Chondrocyte (in vitro differentiated cells): ENCODE data around the gene C1orf74. TPM values are rescaled to one million over a fixed set of nuclear protein-coding genes. Genes with fewer than 3 reads are reported as not detected.

Source experiments
- DNase-seq: peaks from one replicate; pipeline ENCODE4 v3.0.0; 2021; ENCODE audit warnings: mixed read lengths, low spot score
- H3K27ac Mint-ChIP-seq: one replicate; pipeline ENCODE4 v1.8.0; 2021; ENCODE audit warnings: mild to moderate bottlenecking, moderate library complexity, mixed read lengths; ENCODE audit not compliant: unreplicated experiment
- H3K27me3 Mint-ChIP-seq: 2 replicates; pipeline ENCODE4 v1.8.0; 2021; ENCODE audit warnings: low read depth, mixed read lengths
- H3K36me3 Mint-ChIP-seq: 2 replicates; pipeline ENCODE4 v1.8.0; 2021; ENCODE audit warnings: low read depth, mixed read lengths
- H3K4me1 Mint-ChIP-seq: 2 replicates; pipeline ENCODE4 v1.8.0; 2021; ENCODE audit warnings: low read depth, mild to moderate bottlenecking, mixed read lengths
- H3K4me3 Mint-ChIP-seq: one replicate; pipeline ENCODE4 v1.8.0; 2021; ENCODE audit warnings: mild to moderate bottlenecking, moderate library complexity, mixed read lengths; ENCODE audit not compliant: unreplicated experiment
- H3K9me3 Mint-ChIP-seq: 2 replicates; pipeline ENCODE4 v1.8.0; 2021; ENCODE audit warnings: low read depth, mixed read lengths
- CTCF ChIP-seq: fragments of 200-600 bp; sonication (generic); IDR thresholded peaks from 2 replicates; pipeline ENCODE4 v1.5.0; 2021; ENCODE audit warnings: antibody characterized with exemption, mild to moderate bottlenecking, moderate library complexity
- total RNA-seq: library from RNA; stranded (reverse); gene quantifications from 3 replicates; pipeline ENCODE4 v1.2.1, GENCODE V29; 2021

Gene C1orf74
- total RNA-seq, 1 donor from 2014 or later: 1.6 TPM

GRCh38 chr1:209810783-209811182, 26.4 kb upstream of the C1orf74 start:
- H3K27ac Mint-ChIP-seq: no peak overlapping the region
- H3K9me3 Mint-ChIP-seq: no peaks in the 10 kb centered on the region
- no peak for TF ChIP-seq CTCF
- DNase-seq: no peak
- peaks cover 1% of the 10 kb centered on the region for H3K27me3 Mint-ChIP-seq
- H3K4me1 Mint-ChIP-seq: peaks cover 20% of the 10 kb centered on the region
- no peaks in the 10 kb centered on the region for H3K36me3 Mint-ChIP-seq
- no peak overlapping the region for H3K4me3 Mint-ChIP-seq

GRCh38 chr1:209809611-209810010, 25.3 kb upstream of the C1orf74 start:
- Mint-ChIP-seq H3K27ac (no peak overlapping the region), H3K9me3 (no peaks in the 10 kb centered on the region), H3K4me1 (peaks cover 24% of the 10 kb centered on the region), H3K27me3 (peaks cover 7% of the 10 kb centered on the region), H3K4me3 (no peak overlapping the region), H3K36me3 (no peaks in the 10 kb centered on the region)
- TF ChIP-seq CTCF: no peak
- no peak for DNase-seq

- no peak for TF ChIP-seq CTCF
- peaks cover 12% of the 10 kb centered on the region for H3K27me3 Mint-ChIP-seq
- no peaks in the 10 kb centered on the region for H3K9me3 Mint-ChIP-seq
- H3K4me1 Mint-ChIP-seq: peaks cover 24% of the 10 kb centered on the region
- H3K36me3 Mint-ChIP-seq: no peaks in the 10 kb centered on the region
- H3K4me3 Mint-ChIP-seq: no peak overlapping the region
- DNase-seq: no peak
- H3K27ac Mint-ChIP-seq: peak overlapping the region; percentile 34
These were observed 23.8 kb upstream of the C1orf74 start for GRCh38 chr1:209808059-209808581.

- DNase-seq: no peak
- peaks cover 17% of the 10 kb centered on the region for H3K27me3 Mint-ChIP-seq
- peaks cover 24% of the 10 kb centered on the region for H3K4me1 Mint-ChIP-seq
- peak overlapping the region; percentile 8 for H3K27ac Mint-ChIP-seq
- no peaks in the 10 kb centered on the region for H3K9me3 Mint-ChIP-seq
- TF ChIP-seq CTCF: no peak
- no peak overlapping the region for H3K4me3 Mint-ChIP-seq
- no peaks in the 10 kb centered on the region for H3K36me3 Mint-ChIP-seq
These were observed 23.1 kb upstream of the C1orf74 start for GRCh38 chr1:209807509-209807908.

GRCh38 chr1:209805875-209806760, 21.8 kb upstream of the C1orf74 start, which contains the start of gene IRF6:
Gene IRF6 (minus strand): TSS chr1:209806142. CDS start chr1:209801413, 4,729 bp downstream.
- peak within 1 kb of the TSS; percentile 71 for H3K27ac Mint-ChIP-seq
- no peaks in the 10 kb centered on the region for H3K36me3 Mint-ChIP-seq
- no peak for DNase-seq
- no peak for TF ChIP-seq CTCF
- H3K4me1 Mint-ChIP-seq: peaks cover 30% of the 10 kb centered on the region
- H3K4me3 Mint-ChIP-seq: peak within 1 kb of the TSS; percentile 68
- H3K27me3 Mint-ChIP-seq: peaks cover 23% of the 10 kb centered on the region
- H3K9me3 Mint-ChIP-seq: no peaks in the 10 kb centered on the region
